Small intestine (tissue), 7 donors: ENCODE data around the gene PFKP. TPM values are rescaled to one million over a fixed set of nuclear protein-coding genes. Genes with fewer than 3 reads are reported as not detected.

Source experiments
- DNase-seq, 2 donors: peaks; one replicate each; pipeline versions ENCODE4 v3.0.0 to v3.0.0-alpha.2; 2013
- FAIRE-seq: peaks from 2 replicates; lab custom pipeline; 2012; peaks lifted over from hg19 to GRCh38; lab: Jason Lieb, UNC
- H3K27ac ChIP-seq, 3 donors: one replicate each; pipeline ENCODE4 v1.5.1; 2013; ENCODE audit warnings: low read length in 2 of 3, mild to moderate bottlenecking in 2 of 3, control low read depth in 1 of 3, inconsistent platforms in 1 of 3, low read depth in 1 of 3, moderate library complexity in 1 of 3
- H3K27me3 ChIP-seq, 3 donors: one replicate each; pipeline ENCODE4 v1.6.1; 2013; ENCODE audit warnings: low read length in 3 of 3, inconsistent platforms in 1 of 3; ENCODE audit not compliant: control insufficient read depth in 3 of 3, insufficient read depth in 3 of 3
- H3K36me3 ChIP-seq, 3 donors: one replicate each; pipeline ENCODE4 v1.6.1; 2013; ENCODE audit warnings: low read length in 3 of 3, inconsistent platforms in 1 of 3, low read depth in 1 of 3, mild to moderate bottlenecking in 1 of 3, moderate library complexity in 1 of 3; ENCODE audit not compliant: control insufficient read depth in 3 of 3, insufficient read depth in 2 of 3
- H3K4me1 ChIP-seq, 3 donors: one replicate each; pipeline ENCODE4 v1.6.1; 2013; ENCODE audit warnings: low read length in 2 of 3, inconsistent platforms in 1 of 3, low read depth in 1 of 3, mild to moderate bottlenecking in 1 of 3, moderate library complexity in 1 of 3; ENCODE audit not compliant: control insufficient read depth in 3 of 3, insufficient read depth in 2 of 3
- H3K4me3 ChIP-seq, 3 donors: one replicate each; pipeline ENCODE4 v1.5.1; 2013; ENCODE audit warnings: low read length in 3 of 3, control low read depth in 1 of 3, inconsistent platforms in 1 of 3, low read depth in 1 of 3, mild to moderate bottlenecking in 1 of 3, moderate library complexity in 1 of 3
- H3K9me3 ChIP-seq, 2 donors: one replicate each; pipeline ENCODE4 v1.6.1; 2013; ENCODE audit warnings: low read depth in 1 of 2, low read length in 1 of 2; ENCODE audit not compliant: control insufficient read depth in 2 of 2, insufficient read depth in 1 of 2
- WGBS, 3 donors: extraction: QIAGEN DNeasy Blood & Tissue Kit; methylation state at CpG; one replicate each; pipeline ENCODE4 v1.1.7; 2013; 5-methylcytosine and 5-hydroxymethylcytosine counted together
- polyA plus RNA-seq, 4 donors: library from polyadenylated mRNA; stranded (reverse) in 3 of 4; unstranded in 1 of 4; fragments of 200-250 nt in 3 of 4; fragments of 120-200 nt in 1 of 4; gene quantifications; one replicate each; pipeline versions ENCODE4 v1.2.1 to v1.2.3, GENCODE V29; 2013
- donor health status: healthy with polysubstance abuse.
- donor health status: control.
- donor health status: control.
- donor health status: Bipolar disorder and iron deficiency.
- donor health status: healthy.

Gene PFKP
- polyA plus RNA-seq, 4 donors, result 10.7 to 154 (median 73.9) TPM

- 43 to 50% (median 45%) methylated on average over 21 to 26 of the region's 26 CpGs for WGBS, 3 donors
- no peaks in the 10 kb centered on the region for H3K9me3 ChIP-seq
- peaks cover 3 to 16% (median 5%) of the 10 kb centered on the region in 3 donors for H3K36me3 ChIP-seq
- peaks cover 0 to 5% (median 0%) of the 10 kb centered on the region in 3 donors for H3K4me1 ChIP-seq
- peak overlapping the region in 2 of 3 donors; percentile 38 to 47 for H3K27ac ChIP-seq
- FAIRE-seq (no peak), DNase-seq (peak in 1 of 2 donors; percentile 96)
- no peaks in the 10 kb centered on the region for H3K27me3 ChIP-seq
- H3K4me3 ChIP-seq, result peak overlapping the region in 2 of 3 donors; percentile 44 to 48
Observed at GRCh38 chr10:3173171-3173878, 106.0 kb downstream of the PFKP start.

GRCh38 chr10:3178042-3178441 is 110.7 kb downstream of the PFKP start:
- WGBS, 3 donors, result 80 to 89% (median 83%) methylated on average over 5 of the region's 5 CpGs
- H3K27me3 ChIP-seq, result peaks cover 0 to 3% (median 0%) of the 10 kb centered on the region in 3 donors
- H3K27ac ChIP-seq, result no peak overlapping the region
- no peak overlapping the region for H3K4me3 ChIP-seq
- no peaks in the 10 kb centered on the region for H3K4me1 ChIP-seq
- H3K9me3 ChIP-seq, result no peaks in the 10 kb centered on the region
- H3K36me3 ChIP-seq, result no peaks in the 10 kb centered on the region
- FAIRE-seq (no peak), DNase-seq (no peak)

GRCh38 chr10:3179174-3179573 is 111.8 kb downstream of the PFKP start:
- DNase-seq (no peak), FAIRE-seq (no peak)
- 73 to 85% (median 76%) methylated on average over 5 of the region's 5 CpGs for WGBS, 3 donors

GRCh38 chr10:3180355-3181025 is 113.1 kb downstream of the PFKP start:
- H3K27me3 ChIP-seq, result peaks cover 0 to 3% (median 0%) of the 10 kb centered on the region in 3 donors
- no peak overlapping the region for H3K4me3 ChIP-seq
- no peak overlapping the region for H3K27ac ChIP-seq
- H3K4me1 ChIP-seq, result no peaks in the 10 kb centered on the region
- WGBS, 3 donors, result 82 to 87% (median 83%) methylated on average over 6 of the region's 6 CpGs
- peaks cover 0 to 6% of the 10 kb centered on the region in 2 donors for H3K9me3 ChIP-seq
- DNase-seq (no peak), FAIRE-seq (no peak)
- H3K36me3 ChIP-seq, result no peaks in the 10 kb centered on the region

More at GRCh38 chr10:3179174-3179573, 111.8 kb downstream of the PFKP start:
- peaks cover 0 to 3% (median 0%) of the 10 kb centered on the region in 3 donors for H3K27me3 ChIP-seq
- H3K4me3 ChIP-seq, result no peak overlapping the region
- H3K27ac ChIP-seq, result no peak overlapping the region
- H3K9me3 ChIP-seq, result no peaks in the 10 kb centered on the region
- no peaks in the 10 kb centered on the region for H3K4me1 ChIP-seq
- no peaks in the 10 kb centered on the region for H3K36me3 ChIP-seq

DNA sequence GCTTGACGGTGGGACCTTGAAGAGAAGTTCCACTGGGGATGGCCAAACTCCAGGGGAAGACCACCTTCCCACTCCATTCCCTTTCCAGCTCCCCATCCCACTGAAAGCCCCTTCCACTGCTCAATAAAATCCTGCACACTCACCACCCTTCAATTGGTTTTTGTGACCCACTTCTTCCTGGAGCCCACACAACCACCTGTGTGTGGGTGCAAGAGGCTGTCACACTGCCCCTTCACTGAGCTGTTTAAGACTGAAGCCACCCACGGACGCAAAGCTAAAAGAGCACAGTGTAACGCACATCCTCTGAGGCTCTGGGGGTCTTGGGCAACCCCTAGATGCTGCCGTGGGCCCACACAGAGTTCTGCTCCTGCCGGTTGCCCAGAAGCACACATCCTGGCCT is 118.0 kb downstream of the PFKP start:
- no peak overlapping the region for H3K4me3 ChIP-seq
- H3K36me3 ChIP-seq, result no peaks in the 10 kb centered on the region
- no peaks in the 10 kb centered on the region for H3K4me1 ChIP-seq
- H3K27me3 ChIP-seq, result peaks cover 0 to 3% (median 0%) of the 10 kb centered on the region in 3 donors
- no peak for FAIRE-seq
- peaks cover 0 to 7% of the 10 kb centered on the region in 2 donors for H3K9me3 ChIP-seq
- 74 to 91% (median 86%) methylated on average over 6 of the region's 6 CpGs for WGBS, 3 donors
- H3K27ac ChIP-seq, result no peak overlapping the region
- DNase-seq, result no peak

GRCh38 chr10:3186368-3186767 is 119.0 kb downstream of the PFKP start:
- 80 to 85% (median 83%) methylated on average over 6 of the region's 6 CpGs for WGBS, 3 donors

More at GRCh38 chr10:3186368-3186767, 119.0 kb downstream of the PFKP start:
- DNase-seq, result no peak
- Histone ChIP-seq H3K27me3 (peaks cover 0 to 3% (median 2%) of the 10 kb centered on the region in 3 donors), H3K36me3 (no peaks in the 10 kb centered on the region), H3K27ac (no peak overlapping the region), H3K9me3 (peaks cover 0 to 7% of the 10 kb centered on the region in 2 donors), H3K4me1 (no peaks in the 10 kb centered on the region), H3K4me3 (no peak overlapping the region)
- FAIRE-seq, result no peak

Other genes starting within 250 kb of the PFKP start
- 10 to 100 TPM; 33.1 to 51.5 (median 46.0) TPM for gene PITRM1, start 105.2 kb downstream of the PFKP start, polyA plus RNA-seq